HEK293 (cell line): Measurements from ENCODE around the gene BTRC.

Experiments
- SALL2 ChIP-seq: fragments of 450-650 bp; formaldehyde crosslinking; IDR thresholded peaks from 2 replicates; pipeline ENCODE4 v1.5.0; 2017; ENCODE audit warnings: missing biosample characterization, mild to moderate bottlenecking, missing genetic modification characterization, borderline replicate concordance
- ZBTB20 ChIP-seq: fragments of 450-650 bp; formaldehyde crosslinking; IDR thresholded peaks from 2 replicates; pipeline ENCODE4 v1.5.1; 2016; ENCODE audit warnings: missing biosample characterization, missing genetic modification characterization
- ZBTB8A ChIP-seq: fragments of 450-650 bp; formaldehyde crosslinking; IDR thresholded peaks from 2 replicates; pipeline ENCODE4 v1.5.1; 2016; ENCODE audit warnings: missing biosample characterization, missing genetic modification characterization
- TF ChIP-seq, protein P1 (sequence below): fragments of 450-650 bp; formaldehyde crosslinking; IDR thresholded peaks from 2 replicates; pipeline ENCODE4 v1.5.1; 2016; ENCODE audit warnings: missing biosample characterization, missing genetic modification characterization
- TF ChIP-seq, protein P2 (sequence below): fragments of 450-650 bp; formaldehyde crosslinking; IDR thresholded peaks from 2 replicates; pipeline ENCODE4 v1.5.1; 2016; ENCODE audit warnings: missing biosample characterization, missing genetic modification characterization, low read depth
- TF ChIP-seq, protein P3 (sequence below): fragments of 450-650 bp; formaldehyde crosslinking; IDR thresholded peaks from 2 replicates; pipeline ENCODE4 v1.5.1; 2016; ENCODE audit warnings: missing biosample characterization, missing genetic modification characterization

DNA sequence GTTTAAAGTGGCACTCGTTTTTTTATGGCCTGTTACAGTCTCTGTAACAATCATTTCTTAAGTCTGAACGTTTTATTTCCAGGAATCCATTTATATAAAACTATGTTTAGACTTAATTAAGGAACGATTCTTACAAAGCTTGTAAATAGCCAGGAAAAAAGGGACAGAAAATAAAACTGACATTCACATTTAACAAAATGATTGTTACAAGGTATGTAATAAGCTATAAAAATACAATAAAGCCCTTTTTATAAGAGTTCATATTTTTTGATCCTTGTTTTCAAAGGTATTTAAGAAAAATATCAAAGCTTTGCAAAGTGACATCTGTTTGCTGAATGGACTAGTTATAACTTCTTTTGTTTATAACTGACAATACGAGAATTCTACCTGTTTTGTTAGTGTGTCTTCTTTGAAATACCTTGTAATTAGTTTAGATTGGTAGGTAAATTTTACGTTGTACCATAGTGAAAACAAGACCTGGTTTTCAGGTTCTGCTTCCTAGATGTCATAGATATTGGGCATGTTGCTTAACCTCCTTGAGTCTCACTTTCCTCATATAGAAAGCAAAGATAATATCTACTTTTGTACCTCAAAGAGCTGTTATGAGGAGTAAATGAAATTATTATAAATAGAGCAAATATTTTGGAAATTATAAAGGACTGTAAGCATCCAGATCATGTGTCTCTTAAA lies 25.8 kb downstream of the BTRC start:
- TF ChIP-seq, protein P1, sequence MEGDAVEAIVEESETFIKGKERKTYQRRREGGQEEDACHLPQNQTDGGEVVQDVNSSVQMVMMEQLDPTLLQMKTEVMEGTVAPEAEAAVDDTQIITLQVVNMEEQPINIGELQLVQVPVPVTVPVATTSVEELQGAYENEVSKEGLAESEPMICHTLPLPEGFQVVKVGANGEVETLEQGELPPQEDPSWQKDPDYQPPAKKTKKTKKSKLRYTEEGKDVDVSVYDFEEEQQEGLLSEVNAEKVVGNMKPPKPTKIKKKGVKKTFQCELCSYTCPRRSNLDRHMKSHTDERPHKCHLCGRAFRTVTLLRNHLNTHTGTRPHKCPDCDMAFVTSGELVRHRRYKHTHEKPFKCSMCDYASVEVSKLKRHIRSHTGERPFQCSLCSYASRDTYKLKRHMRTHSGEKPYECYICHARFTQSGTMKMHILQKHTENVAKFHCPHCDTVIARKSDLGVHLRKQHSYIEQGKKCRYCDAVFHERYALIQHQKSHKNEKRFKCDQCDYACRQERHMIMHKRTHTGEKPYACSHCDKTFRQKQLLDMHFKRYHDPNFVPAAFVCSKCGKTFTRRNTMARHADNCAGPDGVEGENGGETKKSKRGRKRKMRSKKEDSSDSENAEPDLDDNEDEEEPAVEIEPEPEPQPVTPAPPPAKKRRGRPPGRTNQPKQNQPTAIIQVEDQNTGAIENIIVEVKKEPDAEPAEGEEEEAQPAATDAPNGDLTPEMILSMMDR (tag by site-specific recombination), result no peak
- TF ChIP-seq ZBTB8A (tag by site-specific recombination) (no peak), SALL2 (tag by site-specific recombination) (no peak), ZBTB20 (tag by site-specific recombination) (no peak)
- TF ChIP-seq, protein P2, sequence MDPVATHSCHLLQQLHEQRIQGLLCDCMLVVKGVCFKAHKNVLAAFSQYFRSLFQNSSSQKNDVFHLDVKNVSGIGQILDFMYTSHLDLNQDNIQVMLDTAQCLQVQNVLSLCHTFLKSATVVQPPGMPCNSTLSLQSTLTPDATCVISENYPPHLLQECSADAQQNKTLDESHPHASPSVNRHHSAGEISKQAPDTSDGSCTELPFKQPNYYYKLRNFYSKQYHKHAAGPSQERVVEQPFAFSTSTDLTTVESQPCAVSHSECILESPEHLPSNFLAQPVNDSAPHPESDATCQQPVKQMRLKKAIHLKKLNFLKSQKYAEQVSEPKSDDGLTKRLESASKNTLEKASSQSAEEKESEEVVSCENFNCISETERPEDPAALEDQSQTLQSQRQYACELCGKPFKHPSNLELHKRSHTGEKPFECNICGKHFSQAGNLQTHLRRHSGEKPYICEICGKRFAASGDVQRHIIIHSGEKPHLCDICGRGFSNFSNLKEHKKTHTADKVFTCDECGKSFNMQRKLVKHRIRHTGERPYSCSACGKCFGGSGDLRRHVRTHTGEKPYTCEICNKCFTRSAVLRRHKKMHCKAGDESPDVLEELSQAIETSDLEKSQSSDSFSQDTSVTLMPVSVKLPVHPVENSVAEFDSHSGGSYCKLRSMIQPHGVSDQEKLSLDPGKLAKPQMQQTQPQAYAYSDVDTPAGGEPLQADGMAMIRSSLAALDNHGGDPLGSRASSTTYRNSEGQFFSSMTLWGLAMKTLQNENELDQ (tag by site-specific recombination), result no peak
- TF ChIP-seq, protein P3, sequence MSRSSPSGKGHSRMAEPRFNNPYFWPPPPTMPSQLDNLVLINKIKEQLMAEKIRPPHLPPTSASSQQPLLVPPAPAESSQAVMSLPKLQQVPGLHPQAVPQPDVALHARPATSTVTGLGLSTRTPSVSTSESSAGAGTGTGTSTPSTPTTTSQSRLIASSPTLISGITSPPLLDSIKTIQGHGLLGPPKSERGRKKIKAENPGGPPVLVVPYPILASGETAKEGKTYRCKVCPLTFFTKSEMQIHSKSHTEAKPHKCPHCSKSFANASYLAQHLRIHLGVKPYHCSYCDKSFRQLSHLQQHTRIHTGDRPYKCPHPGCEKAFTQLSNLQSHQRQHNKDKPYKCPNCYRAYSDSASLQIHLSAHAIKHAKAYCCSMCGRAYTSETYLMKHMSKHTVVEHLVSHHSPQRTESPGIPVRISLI (tag by site-specific recombination), result no peak
